ENCODE results near the gene COL25A1.

COL25A1 gene

GRCh38 chr4:109291707-109292238 lies 10.7 kb downstream of the COL25A1 start:
- DNase-seq (ENCODE audit: low read depth): no peak

- no peak for DNase-seq (ENCODE audit: low read depth)
Observed at GRCh38 chr4:109290918-109291317, 11.5 kb downstream of the COL25A1 start.

GRCh38 chr4:109278594-109279031 lies 23.8 kb downstream of the COL25A1 start:
- DNase-seq (ENCODE audit: low read depth): no peak

GRCh38 chr4:109276482-109277095 lies 25.9 kb downstream of the COL25A1 start:
- DNase-seq (ENCODE audit: low read depth): no peak

GRCh38 chr4:109275066-109275745 lies 27.3 kb downstream of the COL25A1 start:
- no peak for DNase-seq (ENCODE audit: low read depth)

- DNase-seq (ENCODE audit: low read depth): no peak
Observed at GRCh38 chr4:109266891-109267290, 35.6 kb downstream of the COL25A1 start.

- DNase-seq (ENCODE audit: low read depth): no peak
Observed at GRCh38 chr4:109266236-109266635, 36.2 kb downstream of the COL25A1 start.

- no peak for DNase-seq (ENCODE audit: low read depth)
Observed at GRCh38 chr4:109263721-109264120, 38.7 kb downstream of the COL25A1 start.

GRCh38 chr4:109256818-109257217 lies 45.6 kb downstream of the COL25A1 start:
- no peak for DNase-seq (ENCODE audit: low read depth)

GRCh38 chr4:109254845-109255244 lies 47.6 kb downstream of the COL25A1 start:
- no peak for DNase-seq (ENCODE audit: low read depth)

- no peak for DNase-seq (ENCODE audit: low read depth)
Observed at GRCh38 chr4:109251396-109251795, 51.1 kb downstream of the COL25A1 start.

- DNase-seq (ENCODE audit: low read depth): no peak
Observed at GRCh38 chr4:109248322-109248900, 54.0 kb downstream of the COL25A1 start.

- no peak for DNase-seq (ENCODE audit: low read depth)
Observed at GRCh38 chr4:109243871-109244270, 58.6 kb downstream of the COL25A1 start.

GRCh38 chr4:109238746-109239145 lies 63.7 kb downstream of the COL25A1 start:
- no peak for DNase-seq (ENCODE audit: low read depth)

GRCh38 chr4:109235683-109236082 lies 66.8 kb downstream of the COL25A1 start:
- no peak for DNase-seq (ENCODE audit: low read depth)

GRCh38 chr4:109234596-109234995 lies 67.9 kb downstream of the COL25A1 start:
- DNase-seq (ENCODE audit: low read depth): no peak

GRCh38 chr4:109233570-109233969 lies 68.9 kb downstream of the COL25A1 start:
- DNase-seq (ENCODE audit: low read depth): no peak

- no peak for DNase-seq (ENCODE audit: low read depth)
Observed at GRCh38 chr4:109232681-109233080, 69.8 kb downstream of the COL25A1 start.

- DNase-seq (ENCODE audit: low read depth): no peak
Observed at GRCh38 chr4:109231331-109231730, 71.1 kb downstream of the COL25A1 start.

GRCh38 chr4:109229028-109229427 lies 73.4 kb downstream of the COL25A1 start:
- DNase-seq (ENCODE audit: low read depth): no peak

GRCh38 chr4:109218288-109218687 lies 84.2 kb downstream of the COL25A1 start:
- DNase-seq (ENCODE audit: low read depth): no peak

GRCh38 chr4:109216085-109216696 lies 86.3 kb downstream of the COL25A1 start:
- no peak for DNase-seq (ENCODE audit: low read depth)

GRCh38 chr4:109215506-109215905 lies 87.0 kb downstream of the COL25A1 start:
- DNase-seq (ENCODE audit: low read depth): no peak
